Measurements from ENCODE around the gene SRC.

GRCh38 chr20:37347347-37347823 is 1.4 kb downstream of the SRC start:
- TF ChIP-seq, protein P1, sequence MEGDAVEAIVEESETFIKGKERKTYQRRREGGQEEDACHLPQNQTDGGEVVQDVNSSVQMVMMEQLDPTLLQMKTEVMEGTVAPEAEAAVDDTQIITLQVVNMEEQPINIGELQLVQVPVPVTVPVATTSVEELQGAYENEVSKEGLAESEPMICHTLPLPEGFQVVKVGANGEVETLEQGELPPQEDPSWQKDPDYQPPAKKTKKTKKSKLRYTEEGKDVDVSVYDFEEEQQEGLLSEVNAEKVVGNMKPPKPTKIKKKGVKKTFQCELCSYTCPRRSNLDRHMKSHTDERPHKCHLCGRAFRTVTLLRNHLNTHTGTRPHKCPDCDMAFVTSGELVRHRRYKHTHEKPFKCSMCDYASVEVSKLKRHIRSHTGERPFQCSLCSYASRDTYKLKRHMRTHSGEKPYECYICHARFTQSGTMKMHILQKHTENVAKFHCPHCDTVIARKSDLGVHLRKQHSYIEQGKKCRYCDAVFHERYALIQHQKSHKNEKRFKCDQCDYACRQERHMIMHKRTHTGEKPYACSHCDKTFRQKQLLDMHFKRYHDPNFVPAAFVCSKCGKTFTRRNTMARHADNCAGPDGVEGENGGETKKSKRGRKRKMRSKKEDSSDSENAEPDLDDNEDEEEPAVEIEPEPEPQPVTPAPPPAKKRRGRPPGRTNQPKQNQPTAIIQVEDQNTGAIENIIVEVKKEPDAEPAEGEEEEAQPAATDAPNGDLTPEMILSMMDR (conservative IDR thresholded peaks at IDR 0.05; ENCODE audit: low read depth, low read length): no peak
- no peak for TF ChIP-seq EZH2 (IDR thresholded peaks at IDR 0.05; ENCODE audit: low read length, unreplicated experiment)

Data from PC-3 (cell line).